Naive thymus-derived CD4-positive, alpha-beta T cell (primary cell): ENCODE data around the gene TEX52. TPM values are rescaled to one million over a fixed set of nuclear protein-coding genes. Genes with fewer than 3 reads are reported as not detected.

Experiments
- ATAC-seq: fragments of 150-1000 bp; cut with Tn5 transposase; 2 replicates; pipeline ENCODE4 v1.10.0; 2021; ENCODE audit warnings: mild to moderate bottlenecking, moderate library complexity
- CTCF ChIA-PET: fragments of 350-600 bp; sonication (Branson Sonifier 250); formaldehyde crosslinking; loops from one replicate; lab custom pipeline; 2021; ENCODE audit warnings: antibody characterized with exemption; lab: Charles Lee
- POLR2A ChIA-PET: fragments of 350-600 bp; sonication (Branson Sonifier 250); formaldehyde crosslinking; loops from one replicate; lab custom pipeline; 2021; ENCODE audit warnings: antibody characterized with exemption, inconsistent platforms; lab: Charles Lee
- DNase-seq, 9 donors: peaks; one replicate each; pipeline versions ENCODE4 v3.0.0 to v3.0.0-alpha.2; 2020 to 2022; ENCODE audit warnings: mixed read lengths in 1 of 9
- H3K27ac ChIP-seq: one replicate; pipeline ENCODE4 v1.7.0; 2013; ENCODE audit warnings: mild to moderate bottlenecking, low read depth, low read length, moderate library complexity
- H3K27me3 ChIP-seq, 2 donors: one replicate each; pipeline ENCODE4 v1.7.0; 2013; ENCODE audit warnings: low read length in 2 of 2, mild to moderate bottlenecking in 2 of 2, moderate library complexity in 2 of 2; ENCODE audit not compliant: control insufficient read depth in 2 of 2, insufficient read depth in 2 of 2
- H3K36me3 ChIP-seq, 3 experiments: 1 replicate in 2 of 3; 2 replicates in 1 of 3; pipeline ENCODE4 v1.7.0; 2013; ENCODE audit warnings: low read length in 3 of 3, mild to moderate bottlenecking in 3 of 3, moderate library complexity in 1 of 3; ENCODE audit not compliant: insufficient read depth in 3 of 3, control insufficient read depth in 2 of 3
- H3K4me1 ChIP-seq, 2 donors: one replicate each; pipeline ENCODE4 v1.7.0; 2013; ENCODE audit warnings: low read length in 2 of 2, mild to moderate bottlenecking in 2 of 2, moderate library complexity in 1 of 2; ENCODE audit not compliant: control insufficient read depth in 2 of 2, insufficient read depth in 2 of 2
- H3K4me3 ChIP-seq: 2 replicates; pipeline ENCODE4 v1.7.0; 2013; ENCODE audit warnings: mild to moderate bottlenecking, low read length
- H3K9me3 ChIP-seq, 3 experiments: 1 replicate in 2 of 3; 2 replicates in 1 of 3; pipeline ENCODE4 v1.7.0; 2013; ENCODE audit warnings: low read length in 3 of 3; ENCODE audit not compliant: control insufficient read depth in 2 of 3
- H3K27ac Mint-ChIP-seq, 9 donors: one replicate each; pipeline ENCODE4 v1.8.0; 2020 to 2022; ENCODE audit warnings: mixed read lengths in 9 of 9, mild to moderate bottlenecking in 8 of 9, moderate library complexity in 5 of 9, inconsistent platforms in 2 of 9
- H3K27me3 Mint-ChIP-seq, 5 donors: one replicate each; pipeline ENCODE4 v1.8.0; 2021 to 2022; ENCODE audit warnings: mixed read lengths in 5 of 5, mild to moderate bottlenecking in 1 of 5
- H3K36me3 Mint-ChIP-seq, 5 donors: one replicate each; pipeline ENCODE4 v1.8.0; 2020 to 2022; ENCODE audit warnings: mixed read lengths in 5 of 5, mild to moderate bottlenecking in 3 of 5, inconsistent platforms in 1 of 5
- H3K4me1 Mint-ChIP-seq, 7 donors: one replicate each; pipeline ENCODE4 v1.8.0; 2020 to 2022; ENCODE audit warnings: mixed read lengths in 7 of 7, mild to moderate bottlenecking in 3 of 7, inconsistent platforms in 1 of 7
- H3K4me3 Mint-ChIP-seq, 10 donors: one replicate each; pipeline ENCODE4 v1.8.0; 2020 to 2022; ENCODE audit warnings: mild to moderate bottlenecking in 10 of 10, mixed read lengths in 10 of 10, moderate library complexity in 6 of 10, inconsistent platforms in 2 of 10
- H3K9me3 Mint-ChIP-seq, 11 donors: one replicate each; pipeline ENCODE4 v1.8.0; 2020 to 2022; ENCODE audit warnings: mixed read lengths in 11 of 11, mild to moderate bottlenecking in 4 of 11, inconsistent platforms in 1 of 11, moderate library complexity in 1 of 11
- intact Hi-C, 2 donors: fragments of 100-400 bp; cut with micrococcal nuclease; formaldehyde crosslinking; loops; one replicate each; pipeline ENCODE4 v1.15.1; 2023
- polyA plus RNA-seq, 2 donors: library from polyadenylated mRNA; unstranded; fragments of 300-500 nt; fragmentation: Illumina TruSeq; gene quantifications; one replicate each; pipeline ENCODE4 v1.2.3, GENCODE V29; 2021
- total RNA-seq, 6 experiments: library from RNA in 5 of 6; stranded (reverse) in 5 of 6; gene quantifications; 1 replicate in 5 of 6; 2 replicates in 1 of 6; pipeline ENCODE4 v1.2.3 and lab custom pipeline; 2021 to 2026

TEX52 gene
- total and polyA plus RNA-seq, 7 experiments from 2014 or later, result not detected

DNA sequence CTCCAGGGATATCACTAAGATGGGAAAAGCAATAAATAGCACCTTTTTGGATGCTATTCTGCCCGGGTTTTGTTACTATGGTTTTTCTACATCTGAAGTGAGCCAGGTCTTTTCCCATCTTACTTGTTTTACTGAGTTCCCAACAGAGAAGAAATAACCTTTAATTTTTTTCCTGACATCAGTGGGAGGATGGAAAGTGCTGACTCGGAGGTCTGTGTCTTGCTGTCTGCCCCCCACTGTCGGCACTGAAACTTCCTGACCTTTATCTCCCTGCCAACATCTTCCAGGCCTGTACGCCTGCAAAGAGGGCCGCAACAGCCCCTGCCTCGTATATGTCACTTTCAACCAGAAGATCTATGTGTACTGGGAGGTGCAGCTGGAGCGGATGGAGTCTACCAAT is 33.4 kb downstream of the TEX52 start:
- Mint-ChIP-seq H3K4me1 (peaks cover 0 to 10% (median 0%) of the 10 kb centered on the region in 7 donors), H3K27me3 (no peaks in the 10 kb centered on the region), H3K9me3 (no peaks in the 10 kb centered on the region), H3K36me3 (peaks cover 4 to 70% (median 27%) of the 10 kb centered on the region in 5 donors), H3K4me3 (no peak overlapping the region), H3K27ac (no peak overlapping the region)
- no peaks in the 10 kb centered on the region for H3K4me1 ChIP-seq
- ChIA-PET POLR2A (no interaction called here), CTCF (no interaction called here)
- H3K27ac ChIP-seq, result no peak overlapping the region
- intact Hi-C loops, result no loop called here
- H3K27me3 ChIP-seq, result no peaks in the 10 kb centered on the region
- no peak overlapping the region for H3K4me3 ChIP-seq
- DNase-seq (no peak), ATAC-seq (no peak)
- no peaks in the 10 kb centered on the region for H3K9me3 ChIP-seq
- H3K36me3 ChIP-seq, result peaks cover 25 to 97% (median 51%) of the 10 kb centered on the region in 3 experiments

DNA sequence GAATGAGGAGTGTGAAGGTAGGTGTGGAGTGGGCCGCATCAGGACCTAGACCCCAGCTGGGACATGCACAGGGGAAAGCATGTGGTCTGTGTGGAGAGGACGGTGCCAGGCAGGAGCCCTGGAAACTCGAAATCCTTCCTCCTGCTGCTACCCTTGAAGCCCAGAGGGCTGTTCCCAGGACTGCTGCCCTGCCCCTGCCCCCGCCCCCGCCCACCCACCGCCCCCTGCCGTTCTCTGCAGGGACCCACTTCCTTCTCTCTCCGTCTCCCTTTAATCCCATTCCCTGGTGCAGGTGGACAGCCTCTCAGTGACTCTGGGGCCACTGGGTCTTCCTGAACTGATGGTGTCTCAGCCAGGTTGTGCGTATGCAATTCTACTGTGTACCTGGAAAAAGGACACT is 36.4 kb downstream of the TEX52 start:
- no peaks in the 10 kb centered on the region for H3K27me3 Mint-ChIP-seq
- Histone ChIP-seq H3K36me3 (peaks cover 20 to 86% (median 61%) of the 10 kb centered on the region in 3 experiments), H3K9me3 (no peaks in the 10 kb centered on the region), H3K4me1 (no peaks in the 10 kb centered on the region), H3K4me3 (no peak overlapping the region), H3K27me3 (no peaks in the 10 kb centered on the region), H3K27ac (no peak overlapping the region)
- H3K9me3 Mint-ChIP-seq, result no peaks in the 10 kb centered on the region
- H3K4me1 Mint-ChIP-seq, result peaks cover 1 to 18% (median 11%) of the 10 kb centered on the region in 7 donors
- ATAC-seq (no peak), DNase-seq (no peak)
- intact Hi-C loops, result no loop called here
- H3K27ac Mint-ChIP-seq, result no peak overlapping the region
- no peak overlapping the region for H3K4me3 Mint-ChIP-seq
- ChIA-PET CTCF (interaction anchor here (0.6 kb wide), 1 partner anchor 108 kb away, joined by 5 read pairs; no protein-coding TSS in a partner anchor), POLR2A (interaction anchor here (0.6 kb wide), 1 partner anchor 60 kb away, joined by 4 read pairs; no protein-coding TSS in a partner anchor)
- peaks cover 10 to 71% (median 35%) of the 10 kb centered on the region in 5 donors for H3K36me3 Mint-ChIP-seq

DNA sequence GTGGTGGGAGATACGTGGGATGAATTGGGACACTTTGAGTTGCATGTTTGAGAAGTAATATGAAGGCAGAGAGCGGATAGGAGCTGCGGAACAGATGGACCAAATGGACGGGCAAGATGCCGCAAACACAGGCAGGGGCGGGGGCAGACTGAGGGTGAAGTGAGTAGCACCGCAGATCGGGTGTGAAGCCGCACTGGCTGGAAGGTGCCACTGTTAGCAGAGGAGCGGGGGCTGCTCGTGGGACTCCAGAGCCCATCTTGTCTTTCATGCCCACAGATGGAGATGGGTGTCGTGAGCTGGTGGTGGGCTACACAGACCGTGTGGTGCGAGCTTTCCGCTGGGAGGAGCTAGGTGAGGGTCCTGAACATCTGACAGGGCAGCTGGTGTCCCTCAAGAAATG is 37.0 kb downstream of the TEX52 start:
- Mint-ChIP-seq H3K36me3 (peaks cover 10 to 66% (median 29%) of the 10 kb centered on the region in 5 donors), H3K27me3 (no peaks in the 10 kb centered on the region), H3K9me3 (no peaks in the 10 kb centered on the region), H3K4me1 (peaks cover 2 to 21% (median 17%) of the 10 kb centered on the region in 7 donors), H3K27ac (peak overlapping the region in 2 of 9 donors; percentile 51 to 57), H3K4me3 (no peak overlapping the region)
- Histone ChIP-seq H3K27ac (no peak overlapping the region), H3K36me3 (peaks cover 15 to 84% (median 54%) of the 10 kb centered on the region in 3 experiments), H3K4me1 (no peaks in the 10 kb centered on the region), H3K4me3 (no peak overlapping the region), H3K9me3 (no peaks in the 10 kb centered on the region), H3K27me3 (no peaks in the 10 kb centered on the region)
- POLR2A ChIA-PET, result interaction anchor here (0.6 to 0.7 kb wide), 3 partner anchors 9 to 60 kb away, joined by 3 to 4 read pairs (median 3); no protein-coding TSS in a partner anchor
- no peak for DNase-seq
- ATAC-seq, result no peak
- CTCF ChIA-PET, result interaction anchor here (0.6 to 0.7 kb wide), 2 partner anchors 109 to 137 kb away, joined by 3 to 5 read pairs; no protein-coding TSS in a partner anchor
- intact Hi-C loops, result loop anchor here (10.0 kb wide), 3 partner anchors 815 to 1505 kb away; partner anchors contain the start of genes DCP1B (in 1 of the 2), FBXL14 (in 1 of the 2) and TIGAR (in 1 of the 2)

DNA sequence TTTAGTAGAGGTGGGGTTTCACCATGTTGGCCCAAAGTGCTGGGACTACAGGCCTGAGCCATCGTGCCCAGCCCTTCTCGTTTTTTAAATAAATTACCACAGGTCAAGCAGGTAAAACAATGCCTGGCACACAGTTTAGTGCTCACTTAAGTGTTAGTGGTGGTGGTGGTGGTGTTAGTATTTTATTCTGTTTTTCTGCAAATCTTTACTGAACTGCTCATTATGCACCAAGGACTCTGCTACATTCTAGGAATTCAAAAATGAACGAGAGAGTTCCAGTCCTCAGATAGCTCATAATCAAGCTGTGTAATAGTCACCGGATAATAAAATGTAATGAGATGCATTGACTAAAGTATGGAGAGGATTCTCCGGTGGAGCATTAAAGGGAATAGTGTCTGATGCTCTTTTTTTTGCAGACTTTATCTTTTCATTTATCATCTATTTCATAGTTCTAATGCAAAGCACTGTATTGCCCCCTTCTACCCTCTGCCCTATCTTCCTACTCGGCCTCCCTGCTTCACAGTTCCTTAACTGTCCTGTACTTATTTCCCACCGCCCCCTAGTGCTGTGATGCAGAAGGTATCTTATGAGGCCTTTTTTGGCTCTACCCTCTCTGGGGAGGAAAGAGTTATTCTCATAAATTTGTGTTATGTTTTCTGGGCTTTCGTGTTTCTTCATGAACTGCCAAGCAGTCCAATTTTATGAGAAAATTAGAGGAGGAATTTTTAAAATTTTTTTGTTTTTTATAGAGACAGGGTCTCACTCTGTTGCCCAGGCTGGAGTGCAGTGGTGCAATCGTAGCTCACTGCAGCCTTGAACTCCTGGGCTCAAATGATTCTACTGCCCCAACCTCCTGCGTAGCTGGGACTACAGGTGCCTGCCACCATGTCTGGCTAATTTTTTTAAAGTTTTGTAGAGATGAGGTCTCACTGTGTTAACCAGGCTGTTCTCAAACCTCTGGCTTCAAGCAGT is 43.3 kb downstream of the TEX52 start:
- CTCF ChIA-PET, result interaction anchor here (0.5 to 1.9 kb wide), 6 partner anchors 9 to 199 kb away, joined by 3 to 6 read pairs (median 4); no protein-coding TSS in a partner anchor
- Histone ChIP-seq H3K27ac (peak overlapping the region; percentile 88), H3K36me3 (peaks cover 0 to 24% (median 11%) of the 10 kb centered on the region in 3 experiments), H3K27me3 (no peaks in the 10 kb centered on the region), H3K4me3 (peak overlapping the region; percentile 97), H3K4me1 (peaks cover 5 to 15% of the 10 kb centered on the region in 2 donors), H3K9me3 (no peaks in the 10 kb centered on the region)
- peak in 8 of 9 donors; percentile 19 to 61 (median 41) for DNase-seq
- Mint-ChIP-seq H3K27ac (peak overlapping the region; percentile 97 to 100 (median 100)), H3K27me3 (no peaks in the 10 kb centered on the region), H3K36me3 (peaks cover 6 to 19% (median 8%) of the 10 kb centered on the region in 5 donors), H3K4me3 (peak overlapping the region; percentile 81 to 100 (median 99)), H3K4me1 (peaks cover 20 to 47% (median 41%) of the 10 kb centered on the region in 7 donors), H3K9me3 (peaks cover 0 to 4% (median 0%) of the 10 kb centered on the region in 11 donors)
- intact Hi-C loops, result loop anchor here (1.0 to 10.0 kb wide), 9 partner anchors 29 to 1511 kb away; partner anchors contain the start of genes DCP1B (in 1 of the 2), FBXL14 (in 1 of the 2), PARP11 (in 1 of the 2) and TIGAR (in 1 of the 2)
- ATAC-seq, result no peak
- POLR2A ChIA-PET, result interaction anchor here (0.7 to 6.8 kb wide), 10 partner anchors 9 to 810 kb away, joined by 3 to 65 read pairs (median 4); partner anchors contain the start of genes DCP1B, FKBP4, FOXM1 and RHNO1

DNA sequence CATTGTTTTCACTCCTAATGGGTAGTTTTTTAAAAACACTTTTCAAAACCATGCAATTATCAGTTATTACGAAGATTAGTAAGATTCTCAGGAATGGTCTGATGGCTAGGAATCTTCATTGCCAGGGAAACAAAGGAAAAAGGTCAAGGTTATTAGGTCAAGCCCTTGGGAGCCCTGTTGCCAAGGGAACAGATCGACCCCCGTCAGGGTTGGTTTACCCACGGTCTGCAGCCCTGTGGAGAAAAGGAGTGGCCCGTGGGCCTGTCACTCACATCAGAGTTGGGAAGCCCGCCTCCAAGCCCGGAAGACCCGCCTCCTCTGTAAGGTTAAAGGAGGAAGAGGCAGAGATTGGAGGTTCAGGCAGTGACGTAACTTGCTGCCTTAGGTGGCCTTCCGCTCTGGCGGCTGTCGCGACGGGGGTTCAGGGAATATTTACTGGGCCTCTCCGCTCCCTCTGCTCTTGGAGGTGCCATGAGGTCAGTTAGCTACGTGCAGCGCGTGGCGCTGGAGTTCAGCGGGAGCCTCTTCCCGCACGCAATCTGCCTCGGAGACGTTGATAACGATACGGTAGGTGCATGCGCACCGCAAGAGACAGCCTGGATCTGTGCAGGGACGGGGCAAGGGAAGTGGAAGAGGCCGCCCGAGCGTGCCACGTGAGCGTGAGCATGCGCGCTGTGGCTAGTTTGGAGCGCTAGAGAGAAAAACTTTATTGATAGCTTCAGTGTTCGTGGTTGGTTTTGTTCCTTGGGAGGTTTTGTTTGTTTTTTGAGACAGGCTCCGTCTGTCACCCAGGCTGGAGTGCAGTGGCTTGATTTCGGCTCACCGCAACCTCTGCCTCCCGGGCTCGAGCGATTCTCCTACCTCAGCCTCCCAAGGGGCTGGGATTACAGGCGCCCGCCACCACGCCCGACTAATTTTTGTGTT is 44.3 kb downstream of the TEX52 start, which contains the start of gene ITFG2:
Gene ITFG2, plus strand, starts transcription at position 379 of the 924 bp plus-strand sequence. Its CDS starts 93 bp downstream, at position 472.
- peak within 1 kb of the TSS; percentile 97 to 100 (median 100) for H3K27ac Mint-ChIP-seq
- peak; percentile 83 to 98 (median 98) for DNase-seq
- peak; percentile 97 for ATAC-seq
- intact Hi-C loops, result loop anchor here (1.0 to 10.0 kb wide), 17 partner anchors 18 to 1512 kb away; partner anchors contain the start of genes DCP1B (in 2 of the 2), FKBP4 (in 2 of the 2), FOXM1 (in 2 of the 2) and RHNO1 (in 2 of the 2)
- peak within 1 kb of the TSS; percentile 88 for H3K27ac ChIP-seq
- H3K9me3 ChIP-seq, result no peaks in the 10 kb centered on the region
- peak within 1 kb of the TSS; percentile 81 to 100 (median 99) for H3K4me3 Mint-ChIP-seq
- ChIA-PET POLR2A (interaction anchor here (0.7 to 6.8 kb wide), 8 partner anchors 8 to 809 kb away, joined by 3 to 65 read pairs (median 4); partner anchors contain the start of genes DCP1B, FKBP4, FOXM1 and RHNO1), CTCF (interaction anchor here (0.7 to 1.5 kb wide), 3 partner anchors 13 to 129 kb away, joined by 3 to 6 read pairs (median 4); no protein-coding TSS in a partner anchor)
- H3K4me1 ChIP-seq, result peaks cover 5 to 15% of the 10 kb centered on the region in 2 donors
- peaks cover 0 to 4% (median 0%) of the 10 kb centered on the region in 11 donors for H3K9me3 Mint-ChIP-seq
- H3K4me3 ChIP-seq, result peak within 1 kb of the TSS; percentile 97
- no peaks in the 10 kb centered on the region for H3K27me3 Mint-ChIP-seq
- no peaks in the 10 kb centered on the region for H3K27me3 ChIP-seq
- peaks cover 0 to 10% (median under 1%) of the 10 kb centered on the region in 5 donors for H3K36me3 Mint-ChIP-seq
- H3K36me3 ChIP-seq, result peaks cover 0 to 15% (median 5%) of the 10 kb centered on the region in 3 experiments
- H3K4me1 Mint-ChIP-seq, result peaks cover 20 to 41% (median 38%) of the 10 kb centered on the region in 7 donors
